CMK (cell line): ENCODE data around the gene CTBP2.
"Not testable (repeated sequence)": the region's sequence is repeated elsewhere in the genome, so short reads cannot be mapped to it uniquely, and the experiment has no call there.

Experiments used
- DNase-seq: peaks from one replicate; pipeline ENCODE4 v3.0.0-alpha.2; 2010; ENCODE audit warnings: low read depth

Gene CTBP2

DNA sequence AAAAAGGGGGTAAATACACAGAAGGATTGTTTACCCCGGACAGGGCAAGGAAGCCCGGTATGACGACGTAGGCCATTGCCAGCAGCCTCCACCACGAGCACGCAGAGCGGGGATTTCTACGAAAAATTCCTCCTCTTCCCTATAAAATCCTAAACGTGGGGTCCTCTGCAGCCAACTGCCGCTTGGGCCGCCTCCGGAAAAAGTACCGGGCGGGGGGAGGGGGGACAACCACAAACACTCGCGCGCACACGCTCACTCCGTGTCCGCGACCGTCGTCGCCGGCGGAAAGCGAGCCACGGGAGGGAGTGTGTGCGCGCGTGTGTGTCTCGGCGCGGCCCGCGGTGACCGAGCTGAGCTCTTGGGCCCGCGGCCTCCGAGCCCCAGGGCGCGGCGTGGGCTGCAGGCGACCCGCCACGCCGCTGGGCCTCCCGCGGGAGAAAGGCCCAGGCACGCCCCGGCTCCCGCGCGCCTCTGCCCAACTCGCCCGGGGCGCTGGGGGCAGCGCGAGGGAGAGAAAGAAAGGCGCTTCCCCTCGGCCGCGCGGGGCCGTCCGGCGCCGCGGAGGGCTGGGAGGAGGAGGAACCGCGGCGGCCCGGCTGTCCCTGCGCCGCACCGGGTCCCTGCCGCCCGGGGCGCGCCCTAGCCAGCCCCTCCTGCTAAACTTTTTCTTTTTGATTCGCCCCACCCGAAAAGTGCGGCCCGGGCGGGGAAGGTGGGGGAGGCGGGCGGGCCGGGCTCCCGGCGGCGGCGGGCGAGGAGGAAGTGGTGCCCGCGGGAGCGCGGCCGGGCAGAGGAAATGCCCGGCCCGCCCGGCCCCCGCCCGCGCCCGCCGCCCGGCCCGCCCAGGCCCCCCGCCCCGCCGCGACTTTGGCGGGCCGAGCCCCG lies 1.5 kb downstream of the CTBP2 start:
- no peak for DNase-seq

DNA sequence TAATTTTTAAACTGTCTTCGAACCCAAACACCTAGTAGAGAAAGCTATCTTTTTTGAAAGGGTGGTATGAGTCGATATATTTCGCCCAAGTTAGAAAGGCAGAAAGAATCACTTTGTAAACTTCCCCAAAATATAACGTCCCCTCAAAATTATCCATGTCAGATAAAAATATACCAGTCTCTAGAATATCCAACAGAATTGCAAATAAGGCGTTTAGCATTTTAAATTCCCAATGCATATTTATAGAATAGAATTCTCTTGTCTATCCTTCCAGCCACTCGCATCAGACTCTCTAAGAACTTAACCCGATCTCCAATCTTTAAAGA lies 2.1 kb downstream of the CTBP2 start:
- DNase-seq, result no peak

GRCh38 chr10:125157505-125157904 lies 2.9 kb downstream of the CTBP2 start:
- no peak for DNase-seq

DNA sequence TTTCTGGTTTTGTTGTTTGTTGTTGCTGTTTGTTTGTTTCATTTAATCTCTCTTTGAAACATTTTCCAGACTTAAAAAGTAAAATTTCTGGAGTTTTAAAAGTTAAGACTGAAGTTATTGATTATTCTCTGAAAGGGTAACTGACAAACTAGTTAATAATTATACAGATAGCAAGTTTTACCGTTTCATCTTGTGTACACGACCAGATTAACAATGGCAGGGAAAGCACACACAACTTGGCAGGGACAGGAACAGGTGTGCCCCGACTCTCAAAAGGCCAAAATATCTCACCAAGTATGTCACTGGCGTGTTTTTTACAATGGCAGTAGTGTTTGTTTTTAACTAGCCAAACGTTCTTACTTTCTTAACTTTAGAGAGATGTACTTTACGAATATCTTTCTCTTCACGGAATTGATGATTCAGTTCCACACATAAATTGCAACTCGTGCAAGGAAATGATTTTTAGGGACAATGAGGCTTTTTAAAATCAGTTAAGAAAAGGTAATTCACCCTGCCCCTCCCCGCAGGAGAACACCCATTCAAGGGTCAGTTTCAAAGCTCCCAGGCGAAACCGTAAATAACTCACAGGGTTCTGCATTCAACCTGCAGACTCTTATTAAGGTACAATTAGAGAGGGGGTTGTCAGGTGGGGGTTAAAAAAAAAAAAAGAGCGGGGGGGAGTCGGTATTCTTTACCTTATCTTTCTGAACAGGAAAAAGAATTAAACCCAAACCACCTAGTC lies 3.5 kb downstream of the CTBP2 start:
- DNase-seq, result no peak

GRCh38 chr10:125156196-125156595 lies 4.2 kb downstream of the CTBP2 start:
- DNase-seq, result no peak

DNA sequence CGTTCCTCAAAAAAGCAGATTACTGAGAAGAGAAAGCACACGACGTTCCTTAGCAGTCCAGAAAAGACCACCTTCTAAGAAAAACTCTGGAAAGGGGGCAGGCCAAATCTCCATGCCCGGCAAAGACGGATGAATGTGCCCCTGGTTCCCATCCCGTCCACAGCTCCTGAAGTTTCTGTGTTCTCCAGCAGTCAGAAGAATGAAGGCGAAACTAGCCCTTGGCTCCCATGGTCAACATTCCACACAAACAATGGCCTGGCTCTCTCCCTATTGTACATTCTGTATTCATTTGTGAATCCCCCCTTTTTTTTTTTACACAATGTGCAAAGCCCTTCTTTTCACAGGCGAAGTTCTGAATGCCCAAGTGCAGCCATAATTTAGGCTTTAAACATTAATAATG lies 5.3 kb downstream of the CTBP2 start:
- DNase-seq, result no peak

DNA sequence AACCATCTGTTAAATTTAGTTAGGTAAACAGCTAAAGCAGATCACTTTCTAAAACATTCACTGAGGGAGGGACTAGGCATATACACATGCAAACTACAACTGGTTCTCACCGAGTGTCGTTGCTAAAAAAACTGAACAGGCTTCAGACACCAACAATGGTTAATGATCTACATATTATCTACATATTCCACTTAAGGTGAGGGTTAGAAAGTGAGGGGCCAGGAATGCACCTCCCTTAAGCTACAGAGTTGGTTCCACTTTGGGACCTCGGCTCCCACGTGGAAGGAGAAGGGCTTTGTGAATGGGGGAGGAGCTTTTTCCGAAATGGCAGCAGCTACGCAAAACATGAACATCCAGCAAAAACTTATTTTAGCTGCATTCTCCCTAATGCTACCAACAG lies 5.8 kb downstream of the CTBP2 start:
- no peak for DNase-seq

DNA sequence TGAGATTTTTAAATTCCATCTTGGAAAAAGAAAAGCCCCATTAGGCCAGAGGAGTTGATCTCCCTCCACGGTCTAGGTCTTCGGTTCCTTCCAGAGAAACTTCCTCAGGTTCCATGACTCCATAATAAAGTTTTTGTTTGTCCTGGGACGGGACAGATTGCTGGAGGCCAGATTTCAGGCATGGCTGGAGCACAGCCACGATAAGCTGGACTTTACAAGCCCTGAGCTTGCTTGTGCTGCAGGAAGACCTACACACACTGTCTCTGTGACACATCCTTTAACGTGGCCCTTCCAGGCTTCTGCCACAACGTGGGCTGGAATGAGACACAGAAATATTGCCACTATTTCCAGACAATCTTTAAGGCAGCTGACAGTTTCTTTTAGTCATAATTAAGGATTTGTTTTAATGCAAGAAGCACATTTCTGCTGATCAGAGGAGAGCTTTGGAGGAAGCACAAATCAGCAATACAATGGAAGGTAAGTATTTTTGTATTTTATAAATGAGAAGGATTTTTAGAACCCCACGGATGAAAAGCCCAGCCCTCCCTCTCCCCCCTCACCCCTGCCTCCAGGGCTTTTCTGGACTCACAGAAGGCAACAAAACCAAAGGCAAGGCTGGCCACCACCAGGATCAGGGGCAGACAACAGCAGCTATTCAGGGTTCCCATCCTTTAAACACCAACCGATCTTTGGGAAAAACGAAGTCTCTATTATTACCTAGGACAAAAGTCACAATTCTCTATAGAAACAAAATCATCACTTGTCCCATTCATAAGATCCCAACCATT lies 6.5 kb downstream of the CTBP2 start:
- no peak for DNase-seq

- DNase-seq, result no peak
Measured at GRCh38 chr10:125152450-125153368, 7.7 kb downstream of the CTBP2 start.

DNA sequence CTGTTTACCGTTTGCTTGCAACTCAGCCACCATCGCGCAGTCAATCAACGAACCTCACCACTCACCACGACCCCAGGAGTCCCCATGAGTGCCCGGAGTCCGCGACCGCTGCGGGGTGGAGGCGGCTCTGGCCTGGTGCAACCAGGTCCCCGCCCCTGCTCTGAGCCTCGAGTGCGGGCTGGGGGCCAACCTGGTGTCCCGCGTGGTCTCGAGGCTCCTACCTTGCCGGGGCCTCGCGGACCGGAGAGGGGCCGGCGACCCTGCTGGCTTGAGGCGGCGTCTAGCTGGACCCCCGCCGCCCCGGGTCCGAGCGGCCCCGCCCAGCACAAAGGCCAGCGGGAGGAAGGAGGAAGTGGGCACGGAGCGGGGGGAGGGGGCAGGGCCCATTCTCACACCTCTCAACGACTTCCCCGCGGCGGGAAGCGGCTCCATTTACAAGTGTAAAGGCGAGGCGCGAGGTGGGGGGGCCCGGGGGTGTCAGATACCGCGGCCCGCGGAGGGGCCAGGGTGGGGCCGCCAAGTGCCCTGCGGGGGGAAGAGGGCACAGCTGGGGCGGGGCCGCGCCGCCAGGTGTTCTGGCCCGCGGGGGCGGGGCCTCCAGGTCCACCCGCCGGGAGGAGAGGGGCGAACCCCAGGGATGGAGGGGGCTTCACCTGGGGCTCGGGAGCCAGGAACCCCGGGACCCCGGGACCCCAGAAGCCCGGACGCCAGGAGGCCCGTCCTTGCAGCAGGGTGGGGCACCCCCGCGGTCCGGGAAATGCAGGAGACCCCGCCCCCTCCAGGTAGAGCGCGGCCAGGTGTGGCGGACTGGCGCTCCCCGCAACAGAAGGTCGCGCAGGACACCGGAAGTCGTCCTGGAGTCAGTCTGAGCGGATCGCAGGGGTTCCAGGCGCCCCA lies 8.6 kb downstream of the CTBP2 start:
- no peak for DNase-seq

GRCh38 chr10:125151170-125151552 lies 9.2 kb downstream of the CTBP2 start:
- DNase-seq, result no peak

DNA sequence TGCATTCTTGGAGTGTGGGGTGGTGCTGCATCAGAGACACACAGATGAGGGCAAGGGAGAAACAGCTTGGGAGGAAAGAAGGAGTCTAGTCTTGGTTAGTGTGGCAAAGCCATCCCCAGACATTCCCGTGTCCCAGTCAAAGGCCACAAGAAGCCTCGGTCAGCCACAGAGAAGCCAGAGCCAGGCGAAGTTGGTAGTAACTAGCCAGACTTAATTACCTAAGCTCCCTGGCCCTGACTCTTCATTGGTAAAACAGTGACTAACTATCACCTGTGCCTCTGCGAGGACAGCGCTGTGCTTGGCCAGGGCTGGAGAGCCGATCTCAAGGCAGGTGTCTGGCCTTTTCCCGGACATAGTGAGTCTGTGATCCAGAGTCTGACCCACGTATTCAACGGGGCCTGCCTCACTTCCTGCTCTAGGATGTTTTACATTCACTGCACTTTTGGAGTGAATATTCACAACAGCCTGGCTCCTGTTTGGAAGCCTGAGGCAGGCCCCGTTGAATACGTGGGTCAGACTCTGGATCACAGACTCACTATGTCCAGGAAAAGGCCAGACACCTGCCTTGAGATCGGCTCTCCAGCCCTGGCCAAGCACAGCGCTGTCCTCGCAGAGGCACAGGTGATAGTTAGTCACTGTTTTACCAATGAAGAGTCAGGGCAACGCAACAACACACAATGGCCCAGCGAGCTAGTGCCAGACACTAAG lies 9.8 kb downstream of the CTBP2 start:
- not testable (repeated sequence) for DNase-seq

GRCh38 chr10:125149680-125150047 lies 10.7 kb downstream of the CTBP2 start:
- DNase-seq, result no peak

DNA sequence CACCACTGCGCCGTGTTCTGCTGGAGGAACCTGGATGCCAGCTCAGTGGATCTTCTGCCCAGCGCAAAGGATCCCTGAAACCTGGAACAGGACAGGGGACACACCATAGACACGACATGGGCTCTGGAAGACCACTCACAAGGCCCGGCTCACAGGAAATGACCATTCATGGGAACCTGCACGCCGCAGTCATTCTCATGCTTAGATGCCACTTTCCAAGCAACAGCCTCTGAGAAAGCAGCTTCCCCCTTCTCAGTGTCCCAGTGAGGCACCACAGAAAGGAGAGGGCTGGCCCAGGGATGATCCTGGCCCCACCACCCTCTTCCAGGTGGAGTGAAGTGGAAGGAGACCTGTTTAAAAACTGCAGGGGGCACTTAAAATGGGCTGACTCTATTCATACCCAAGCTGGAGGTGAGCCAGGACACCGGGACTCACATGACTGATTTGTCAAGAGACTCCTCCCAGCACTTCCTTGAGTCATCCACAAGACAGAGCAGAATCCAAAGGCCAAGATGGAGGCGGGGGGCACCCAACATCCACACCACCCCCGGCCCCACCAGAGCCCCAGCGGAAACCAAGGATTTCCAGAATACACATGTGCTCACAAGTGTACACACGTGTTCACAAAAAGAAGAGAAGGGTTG lies 11.2 kb downstream of the CTBP2 start:
- no peak for DNase-seq

DNA sequence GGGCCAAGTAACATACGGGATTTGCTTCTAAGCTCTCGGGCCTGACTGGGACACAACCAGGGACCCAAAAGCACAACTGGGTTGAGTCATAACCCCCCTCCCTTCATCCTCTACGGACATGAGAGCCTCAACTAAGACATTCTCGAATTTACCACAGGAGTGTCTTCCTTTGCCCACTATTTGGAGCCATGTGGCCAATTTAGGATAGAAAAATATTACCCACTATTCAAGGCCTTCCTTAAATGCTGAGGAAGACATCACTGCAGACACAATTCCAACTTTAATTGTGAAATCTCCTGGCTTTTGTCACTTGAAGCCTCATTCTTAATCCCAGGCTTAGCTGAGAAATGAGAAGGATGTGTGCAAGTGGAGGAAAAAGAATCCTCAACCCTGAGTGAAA lies 11.8 kb downstream of the CTBP2 start:
- DNase-seq, result no peak

DNA sequence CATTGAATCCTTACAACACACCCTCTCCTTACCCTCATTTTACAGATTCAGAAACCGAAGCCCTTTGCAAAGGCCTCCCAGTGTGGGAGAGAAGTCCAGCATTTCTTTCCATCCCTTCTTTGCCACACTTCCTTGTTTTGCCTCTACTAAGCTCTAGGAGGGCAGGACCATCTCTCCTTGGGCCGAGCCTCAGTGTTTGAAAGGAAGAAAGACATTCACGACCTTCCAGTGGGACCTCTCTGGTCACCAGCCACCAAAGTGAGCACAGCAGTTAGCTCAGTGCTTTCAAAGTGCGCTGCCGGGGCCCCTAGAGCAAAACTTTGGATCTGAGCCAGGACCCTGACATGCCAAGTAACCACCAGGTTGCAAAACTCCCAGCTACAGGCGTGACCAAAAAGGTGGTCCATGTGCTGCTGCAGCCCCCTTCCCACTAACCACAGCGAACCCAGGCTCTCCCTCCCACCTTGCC lies 12.4 kb downstream of the CTBP2 start:
- DNase-seq, result no peak

DNA sequence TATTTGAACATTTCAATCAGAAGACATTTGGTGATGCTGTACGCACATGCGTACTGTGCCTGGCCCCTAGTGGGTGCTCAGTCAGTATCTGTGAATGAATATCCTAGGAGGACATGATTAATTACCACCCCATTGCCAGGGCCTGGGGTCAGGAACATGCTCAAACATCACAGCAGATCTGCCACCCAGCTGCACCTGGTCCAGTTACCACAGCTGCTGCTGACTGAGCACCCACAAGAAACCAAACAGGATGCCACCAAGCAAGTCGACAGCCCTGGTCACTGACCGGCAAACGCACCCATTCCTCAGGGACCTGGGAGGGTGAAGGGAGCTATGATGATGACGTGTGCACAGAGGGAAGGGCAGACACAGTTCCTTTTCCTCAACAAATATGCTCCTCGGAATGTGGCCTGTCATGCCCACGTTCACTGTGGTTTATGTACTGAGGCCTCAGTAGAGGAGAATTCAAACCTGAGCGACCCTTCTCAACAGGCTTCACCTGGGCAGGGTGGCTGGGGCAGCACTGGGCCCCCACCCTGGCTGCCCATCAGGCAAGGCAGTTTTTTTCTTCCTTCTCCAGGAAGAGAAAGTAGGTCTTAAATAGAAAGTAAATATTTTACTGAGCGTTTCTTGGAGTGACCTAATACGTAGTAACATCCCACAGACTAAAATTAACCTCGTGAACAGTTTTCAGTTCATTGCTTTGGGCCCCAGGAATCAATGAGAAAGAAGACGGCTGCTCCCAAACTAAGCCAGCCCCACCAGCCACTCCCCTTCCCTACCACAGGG lies 13.4 kb downstream of the CTBP2 start:
- no peak for DNase-seq

DNA sequence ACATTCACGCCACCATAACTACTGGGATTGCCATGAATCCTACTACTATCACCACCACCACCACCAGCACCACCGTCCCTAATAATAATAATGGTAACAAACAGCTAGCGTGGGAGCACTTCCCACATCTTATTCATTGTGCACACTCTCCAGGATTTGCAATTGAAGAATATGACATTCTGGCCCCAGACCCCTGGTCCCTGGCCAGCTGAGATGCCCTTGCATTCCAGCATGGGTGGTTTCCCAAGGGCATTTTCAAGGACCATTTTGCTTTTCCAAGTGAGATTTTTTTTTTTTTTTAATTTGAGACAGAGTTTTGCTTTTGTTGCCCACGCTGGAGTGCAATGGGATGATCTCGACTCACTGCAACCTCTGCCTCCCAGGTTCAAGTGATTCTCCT lies 14.7 kb downstream of the CTBP2 start:
- DNase-seq, result no peak
